Neuronal stem cell (in vitro differentiated cells): Measurements from ENCODE around the gene HSD11B2.

Source experiments
- DNase-seq: peaks from one replicate; pipeline ENCODE4 v3.0.0-alpha.2; 2013; ENCODE audit warnings: low spot score
- H2AFZ ChIP-seq: one replicate; pipeline ENCODE4 v1.6.1; 2013; ENCODE audit warnings: mild to moderate bottlenecking, low read length, inconsistent platforms
- H2AK5ac ChIP-seq: 2 replicates; pipeline ENCODE4 v1.6.1; 2013; ENCODE audit warnings: low read depth, mild to moderate bottlenecking, inconsistent platforms, low read length, moderate library complexity, mixed read lengths
- H2BK120ac ChIP-seq: 2 replicates; pipeline ENCODE4 v1.6.1; 2013; ENCODE audit warnings: low read depth, mild to moderate bottlenecking, inconsistent platforms, low read length, moderate library complexity, mixed read lengths
- H2BK12ac ChIP-seq: one replicate; pipeline ENCODE4 v1.6.1; 2013; ENCODE audit warnings: low read length, inconsistent platforms
- H2BK15ac ChIP-seq: 2 replicates; pipeline ENCODE4 v1.6.1; 2013; ENCODE audit warnings: mild to moderate bottlenecking, low read length, inconsistent platforms, mixed read lengths
- H2BK5ac ChIP-seq: one replicate; pipeline ENCODE4 v1.6.1; 2013; ENCODE audit warnings: inconsistent platforms, mild to moderate bottlenecking, low read length, moderate library complexity
- H3K14ac ChIP-seq: one replicate; pipeline ENCODE4 v1.6.1; 2013; ENCODE audit warnings: low read length, inconsistent platforms
- H3K18ac ChIP-seq: 2 replicates; pipeline ENCODE4 v1.6.1; 2013; ENCODE audit warnings: low read length, inconsistent platforms
- H3K23ac ChIP-seq: 2 replicates; pipeline ENCODE4 v1.6.1; 2013; ENCODE audit warnings: low read depth, mild to moderate bottlenecking, mixed read lengths, low read length, inconsistent platforms; ENCODE audit not compliant: poor library complexity
- H3K27ac ChIP-seq: replicated peaks from 3 replicates; pipeline ENCODE4 v1.5.1; 2013; ENCODE audit warnings: low read length, inconsistent platforms
- H3K27me3 ChIP-seq, 3 experiments: 2 replicates each; pipeline ENCODE4 v1.6.1; 2013; ENCODE audit warnings: low read length in 3 of 3, mild to moderate bottlenecking in 2 of 3, inconsistent platforms in 1 of 3, low read depth in 1 of 3, mixed read lengths in 1 of 3, moderate library complexity in 1 of 3; ENCODE audit not compliant: control insufficient read depth in 3 of 3, insufficient read depth in 3 of 3
- H3K36me3 ChIP-seq, 2 donors: replicated peaks in 1 of 2; 2 replicates each; pipeline ENCODE4 v1.6.1; 2013; ENCODE audit warnings: low read length in 2 of 2; ENCODE audit not compliant: control insufficient read depth in 2 of 2, insufficient read depth in 2 of 2
- H3K4ac ChIP-seq: 2 replicates; pipeline ENCODE4 v1.6.1; 2013; ENCODE audit warnings: inconsistent platforms, mild to moderate bottlenecking, low read length, moderate library complexity
- H3K4me1 ChIP-seq, 2 donors: 1 replicate in 1 of 2; 2 replicates in 1 of 2; pipeline ENCODE4 v1.6.1; 2013; ENCODE audit warnings: low read length in 2 of 2, low read depth in 1 of 2; ENCODE audit not compliant: control insufficient read depth in 2 of 2, insufficient read depth in 1 of 2
- H3K4me2 ChIP-seq: one replicate; pipeline ENCODE4 v1.6.1; 2013; ENCODE audit warnings: mild to moderate bottlenecking, low read length, inconsistent platforms; ENCODE audit not compliant: insufficient read depth, poor library complexity, severe bottlenecking
- H3K4me3 ChIP-seq, 2 donors: 2 replicates each; pipeline ENCODE4 v1.5.1; 2013; ENCODE audit warnings: low read length in 2 of 2, mild to moderate bottlenecking in 2 of 2, inconsistent platforms in 1 of 2, moderate library complexity in 1 of 2
- H3K79me1 ChIP-seq: one replicate; pipeline ENCODE4 v1.6.1; 2013; ENCODE audit warnings: low read depth, mild to moderate bottlenecking, inconsistent platforms, low read length, moderate library complexity
- H3K9ac ChIP-seq: one replicate; pipeline ENCODE4 v1.6.1; 2013; ENCODE audit warnings: mild to moderate bottlenecking, low read depth, low read length, inconsistent platforms; ENCODE audit not compliant: poor library complexity
- H3K9me3 ChIP-seq, 2 donors: replicated peaks in 1 of 2; 2 replicates each; pipeline versions ENCODE3 to v1.6.1; 2013; ENCODE audit warnings: low read length in 2 of 2, mild to moderate bottlenecking in 2 of 2, inconsistent platforms in 1 of 2, low read depth in 1 of 2, mixed read lengths in 1 of 2, moderate library complexity in 1 of 2; ENCODE audit not compliant: control insufficient read depth in 2 of 2, insufficient read depth in 1 of 2
- H4K8ac ChIP-seq: one replicate; pipeline ENCODE4 v1.6.1; 2013; ENCODE audit warnings: low read depth, mild to moderate bottlenecking, inconsistent platforms, low read length, moderate library complexity
- H4K91ac ChIP-seq: one replicate; pipeline ENCODE4 v1.6.1; 2013; ENCODE audit warnings: low read length, low read depth, mild to moderate bottlenecking, inconsistent platforms; ENCODE audit not compliant: poor library complexity
- WGBS, 2 donors: extraction: QIAGEN DNeasy Blood & Tissue Kit; methylation state at CpG; one replicate each; pipeline ENCODE4 v1.1.7; 2013; ENCODE audit warnings: missing lambda C conversion rate in 2 of 2, mixed read lengths in 1 of 2; ENCODE audit not compliant: insufficient read length in 2 of 2, insufficient replicate concordance in 1 of 2; ENCODE audit errors: extremely low coverage in 2 of 2; 5-methylcytosine and 5-hydroxymethylcytosine counted together

Gene HSD11B2

DNA sequence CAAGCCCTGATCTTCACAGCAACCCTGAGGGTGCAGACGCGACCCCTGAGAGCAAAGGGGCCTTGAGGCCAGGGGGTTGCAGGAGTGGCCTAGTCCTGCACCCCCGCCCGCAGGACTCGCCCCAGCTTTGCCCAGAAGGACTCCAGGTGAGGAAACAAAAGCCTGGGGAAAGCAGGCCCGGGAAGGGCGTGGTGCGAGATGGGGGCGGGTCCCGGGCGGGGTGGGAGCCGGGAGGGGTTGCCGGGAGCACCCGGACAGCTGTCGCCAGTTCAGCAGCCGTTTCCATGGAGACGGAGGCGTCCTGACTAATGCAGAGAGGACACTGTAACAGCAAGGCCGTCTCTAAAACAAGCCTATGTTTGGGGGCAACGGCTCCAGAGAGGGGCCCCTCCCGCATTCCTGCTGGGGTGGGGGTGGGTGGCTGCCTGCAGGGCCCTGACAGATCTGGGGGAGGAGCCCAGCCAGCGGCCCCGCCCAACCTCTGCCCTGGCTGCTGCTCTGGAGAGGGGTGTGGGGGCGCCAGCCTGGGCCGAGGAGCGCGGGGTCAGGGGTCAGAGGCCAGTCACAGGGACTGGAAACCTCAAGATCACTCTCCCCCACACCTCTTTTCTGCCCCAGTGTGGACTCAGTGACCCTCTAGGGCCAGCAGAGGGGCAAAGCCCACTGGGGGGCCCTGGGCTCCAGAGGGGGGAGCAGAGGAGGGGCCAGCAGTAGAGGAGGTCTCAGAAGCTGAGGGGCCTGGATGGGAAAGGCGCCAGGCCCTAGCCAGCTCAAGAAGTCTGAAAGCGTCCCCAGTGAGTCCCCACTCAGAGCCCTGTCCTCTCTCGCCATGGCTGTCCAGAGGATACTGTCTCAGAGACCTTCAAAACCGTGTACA lies 34.5 kb upstream of the HSD11B2 start:
- peaks cover 43 to 62% of the 10 kb centered on the region in 2 donors for H3K4me1 ChIP-seq
- peak; percentile 91 for DNase-seq

DNA sequence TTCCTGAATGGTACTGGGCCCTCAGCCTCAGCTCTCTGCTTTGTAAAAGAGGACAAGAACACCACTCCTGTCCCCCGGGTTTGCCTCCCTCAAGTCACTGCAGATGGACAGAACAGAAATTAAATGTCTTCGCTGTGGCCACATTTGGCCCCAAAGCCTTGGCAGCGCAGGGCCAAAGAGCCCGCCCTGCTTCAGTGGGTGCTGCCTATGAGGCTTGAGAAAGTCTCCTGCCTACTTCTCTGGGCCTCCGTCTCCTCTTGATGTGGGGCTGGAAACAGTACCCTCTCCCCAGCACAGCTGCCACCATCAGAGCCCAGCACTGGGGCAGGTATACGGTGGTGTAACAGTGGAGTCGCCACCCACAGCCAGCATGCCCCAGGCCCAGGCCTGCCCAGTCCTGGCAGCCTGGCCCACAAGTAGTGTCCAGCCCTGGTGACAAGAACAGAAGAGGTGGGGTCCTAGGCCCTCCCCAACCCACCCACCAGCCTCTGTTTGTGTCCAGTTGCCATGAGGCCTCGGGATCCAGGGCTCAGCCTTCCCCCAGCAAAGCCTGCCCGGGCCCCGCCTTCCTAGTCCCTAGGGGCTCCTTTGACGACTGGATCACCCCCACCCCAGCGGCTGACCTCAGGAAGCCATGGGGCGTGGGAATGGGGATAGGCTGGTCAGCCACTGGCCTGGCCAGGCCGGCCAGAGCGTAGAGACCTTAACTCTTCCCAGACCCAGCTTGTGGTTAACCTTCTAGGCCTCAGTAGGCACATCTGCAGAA lies 33.7 kb upstream of the HSD11B2 start:
- Histone ChIP-seq H2BK120ac (peak overlapping the region; percentile 77), H3K27me3 (peaks cover 11 to 34% (median 21%) of the 10 kb centered on the region in 3 experiments), H3K4me2 (no peak overlapping the region), H2AK5ac (peak overlapping the region; percentile 98), H2BK15ac (peak overlapping the region; percentile 100), H3K36me3 (no peaks in the 10 kb centered on the region), H3K9me3 (no peaks in the 10 kb centered on the region), H3K79me1 (peaks cover 2% of the 10 kb centered on the region), H3K23ac (peak overlapping the region; percentile 61), H3K9ac (no peak overlapping the region), H2BK5ac (peak overlapping the region; percentile 95), H3K4ac (peak overlapping the region; percentile 91), H4K91ac (peak overlapping the region; percentile 92), H2AFZ (peak overlapping the region; percentile 82), H4K8ac (peak overlapping the region; percentile 92), H3K14ac (peak overlapping the region; percentile 61), H3K4me1 (peaks cover 40 to 54% of the 10 kb centered on the region in 2 donors), H3K4me3 (no peak overlapping the region), H3K18ac (peak overlapping the region; percentile 88), H3K27ac (peak overlapping the region; percentile 78), H2BK12ac (peak overlapping the region; percentile 98)
- WGBS, 2 donors = no CpG with 5 or more reads among the region's 15 CpGs
- no peak for DNase-seq

More for the DNA sequence above, 34.5 kb upstream of the HSD11B2 start:
- H3K18ac ChIP-seq = peak overlapping the region; percentile 90
- peak overlapping the region; percentile 82 for H2AFZ ChIP-seq
- peaks cover 5% of the 10 kb centered on the region for H3K79me1 ChIP-seq
- H3K27me3 ChIP-seq = peaks cover 11 to 37% (median 21%) of the 10 kb centered on the region in 3 experiments
- peak overlapping the region; percentile 95 for H2BK5ac ChIP-seq
- H3K23ac ChIP-seq = no peak overlapping the region
- no peak overlapping the region for H3K4me3 ChIP-seq
- peak overlapping the region; percentile 97 for H2BK12ac ChIP-seq
- WGBS, 2 donors = no CpG with 5 or more reads among the region's 31 CpGs
- peak overlapping the region; percentile 64 for H3K4me2 ChIP-seq
- H3K36me3 ChIP-seq = no peaks in the 10 kb centered on the region
- peak overlapping the region; percentile 92 for H4K91ac ChIP-seq
- H3K4ac ChIP-seq = peak overlapping the region; percentile 91
- H3K9ac ChIP-seq = peak overlapping the region; percentile 85
- no peak overlapping the region for H4K8ac ChIP-seq
- H3K9me3 ChIP-seq = no peaks in the 10 kb centered on the region
- peak overlapping the region; percentile 78 for H3K27ac ChIP-seq
- H2BK15ac ChIP-seq = peak overlapping the region; percentile 94
- H2AK5ac ChIP-seq = peak overlapping the region; percentile 98
- peak overlapping the region; percentile 77 for H2BK120ac ChIP-seq
- no peak overlapping the region for H3K14ac ChIP-seq

DNA sequence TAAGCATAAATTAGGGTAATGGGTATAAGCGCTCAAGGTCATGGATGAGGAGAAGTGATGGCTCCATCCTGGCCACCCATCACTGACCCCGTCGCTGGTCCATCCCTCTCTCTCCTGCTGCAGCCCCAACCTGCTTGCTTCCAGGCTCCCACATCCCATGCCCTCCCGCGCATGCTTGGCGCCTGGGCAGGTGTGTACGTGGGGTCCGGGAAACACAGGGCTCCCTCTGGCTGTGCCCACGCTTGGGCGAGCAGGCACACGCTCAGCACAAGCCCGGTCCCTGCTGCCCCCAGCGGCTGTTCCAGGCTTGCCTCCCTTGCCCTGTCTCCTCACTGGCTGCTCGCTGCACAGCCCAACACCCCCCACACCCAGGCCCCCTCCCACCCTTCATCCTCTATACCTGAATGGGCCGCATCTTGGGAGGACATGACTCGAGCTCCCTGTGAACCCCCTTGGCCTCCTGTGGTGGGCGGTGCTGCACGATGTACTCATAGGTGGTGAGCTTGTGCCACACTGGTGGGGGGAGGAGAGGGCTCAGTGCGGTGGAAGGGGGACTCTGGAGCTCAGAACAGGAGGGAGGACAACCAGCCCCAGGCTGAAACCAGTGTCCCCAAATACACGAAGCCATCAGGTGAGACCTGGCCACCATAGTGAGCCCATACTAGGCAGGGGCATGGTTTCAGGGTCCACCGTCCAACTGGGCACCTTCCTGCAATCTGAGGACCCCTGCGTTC lies 32.9 kb upstream of the HSD11B2 start:
- H3K4ac ChIP-seq = peak overlapping the region; percentile 87
- H4K8ac ChIP-seq = no peak overlapping the region
- WGBS, 2 donors = no CpG with 5 or more reads among the region's 22 CpGs
- peaks cover 9 to 26% (median 16%) of the 10 kb centered on the region in 3 experiments for H3K27me3 ChIP-seq
- H3K4me3 ChIP-seq = no peak overlapping the region
- H3K36me3 ChIP-seq = no peaks in the 10 kb centered on the region
- no peak overlapping the region for H3K27ac ChIP-seq
- H2BK120ac ChIP-seq = peak overlapping the region; percentile 77
- H3K9me3 ChIP-seq = no peaks in the 10 kb centered on the region
- H2BK15ac ChIP-seq = peak overlapping the region; percentile 100
- no peaks in the 10 kb centered on the region for H3K79me1 ChIP-seq
- H3K4me1 ChIP-seq = peaks cover 33 to 46% of the 10 kb centered on the region in 2 donors
- peak overlapping the region; percentile 89 for H2BK5ac ChIP-seq
- peak overlapping the region; percentile 72 for H3K14ac ChIP-seq
- H4K91ac ChIP-seq = peak overlapping the region; percentile 93
- H3K4me2 ChIP-seq = no peak overlapping the region
- peak overlapping the region; percentile 50 for H3K9ac ChIP-seq
- no peak overlapping the region for H2AFZ ChIP-seq
- peak overlapping the region; percentile 98 for H2AK5ac ChIP-seq
- H3K23ac ChIP-seq = peak overlapping the region; percentile 92
- peak overlapping the region; percentile 98 for H2BK12ac ChIP-seq
- H3K18ac ChIP-seq = peak overlapping the region; percentile 95
- no peak for DNase-seq
